HCT116 (cell line): ENCODE data around the gene AOC3. TPM values are rescaled to one million over a fixed set of nuclear protein-coding genes. Genes with fewer than 3 reads are reported as not detected.
"Not testable (repeated sequence)": the region's sequence is repeated elsewhere in the genome, so short reads cannot be mapped to it uniquely, and the experiment has no call there.

Experiments
- ATAC-seq: fragments of 200-7000 bp; cut with Tn5 transposase; 2 replicates; pipeline ENCODE4 v1.9.1; 2020; ENCODE audit warnings: mild to moderate bottlenecking, moderate library complexity
- BruUV-seq: library from RNA; stranded (reverse); fragments of 400-500 nt; replicated peaks from 2 replicates; lab custom pipeline; 2021; lab: Mats Ljungman, UMichigan
- CTCF ChIA-PET: fragments of 300-600 bp; sonication (Branson Sonifier 250); formaldehyde crosslinking; loops from one replicate; lab custom pipeline; 2021; ENCODE audit warnings: antibody characterized with exemption; lab: Charles Lee
- POLR2A ChIA-PET: fragments of 300-600, 350-600 bp; sonication (Branson Sonifier 250); formaldehyde crosslinking; loops from one replicate; lab custom pipeline; 2021; ENCODE audit warnings: antibody characterized with exemption; lab: Charles Lee
- RAD21 ChIA-PET, 2 experiments: fragments of 300-600 bp; sonication (Branson Sonifier 250); formaldehyde crosslinking; loops; one replicate each; lab custom pipeline; 2023; ENCODE audit warnings: low total read pairs in 2 of 2; ENCODE audit not compliant: uncharacterized antibody in 2 of 2, unreplicated experiment in 2 of 2, low non-redundant PET in 1 of 2; lab: Charles Lee
- DNase-seq: peaks from one replicate; pipeline ENCODE4 v3.0.0-alpha.2; 2010; ENCODE audit warnings: low read depth, low spot score
- H2AFZ ChIP-seq: fragments of 200-600 bp; shearing (Covaris generic), sonication (generic); 2 replicates; pipeline ENCODE4 v1.6.1; 2017; ENCODE audit warnings: low read depth, mixed run types, mixed read lengths, antibody characterized with exemption, low read length; ENCODE audit not compliant: poor library complexity, severe bottlenecking
- H3K27ac ChIP-seq: 2 replicates; pipeline ENCODE4 v1.5.1; 2012; ENCODE audit warnings: low read depth, low read length
- H3K27me3 ChIP-seq: fragments of 200-600 bp; sonication (generic); 2 replicates; pipeline ENCODE4 v1.6.1; 2016; ENCODE audit warnings: mixed run types, low read length, mixed read lengths; ENCODE audit not compliant: insufficient read depth
- H3K36me3 ChIP-seq, 2 experiments: fragments of 200-500 bp in 1 of 2; fragments of 200-600 bp in 1 of 2; sonication (Bioruptor generic) in 1 of 2; sonication (generic) in 1 of 2; 2 replicates each; pipeline versions ENCODE4 v1.5.1 to v1.6.1; 2014 to 2016; ENCODE audit warnings: low read length in 2 of 2, inconsistent platforms in 1 of 2, mixed read lengths in 1 of 2, mixed run types in 1 of 2; ENCODE audit not compliant: insufficient read depth in 2 of 2, control insufficient read depth in 1 of 2
- H3K4me1 ChIP-seq, 2 experiments: fragments of 200-600 bp in 1 of 2; sonication (generic) in 1 of 2; 2 replicates each; pipeline versions ENCODE4 v1.5.1 to v1.6.1; 2012 to 2017; ENCODE audit warnings: low read length in 2 of 2, inconsistent platforms in 1 of 2, mild to moderate bottlenecking in 1 of 2, mixed read lengths in 1 of 2, mixed run types in 1 of 2, moderate library complexity in 1 of 2; ENCODE audit not compliant: insufficient read depth in 2 of 2, control insufficient read depth in 1 of 2
- H3K4me2 ChIP-seq: fragments of 200-600 bp; sonication (generic); 2 replicates; pipeline ENCODE4 v1.6.1; 2017; ENCODE audit warnings: mixed run types, low read length, mixed read lengths
- H3K4me3 ChIP-seq, 2 experiments: fragments of 200-600 bp in 1 of 2; sonication (generic) in 1 of 2; replicated peaks in 1 of 2; 2 replicates each; pipeline ENCODE4 v1.5.1; 2011 to 2016; ENCODE audit warnings: low read length in 2 of 2, control low read depth in 1 of 2, low read depth in 1 of 2, mild to moderate bottlenecking in 1 of 2, mixed read lengths in 1 of 2, mixed run types in 1 of 2
- H3K79me2 ChIP-seq: fragments of 200-600 bp; sonication (generic); 2 replicates; pipeline ENCODE4 v1.6.1; 2017; ENCODE audit warnings: mild to moderate bottlenecking, mixed run types, low read length, moderate library complexity, mixed read lengths; ENCODE audit not compliant: insufficient read depth
- H3K9ac ChIP-seq: fragments of 200-600 bp; sonication (generic); 2 replicates; pipeline ENCODE4 v1.6.1; 2016; ENCODE audit warnings: low read length, mixed read lengths
- H3K9me2 ChIP-seq: fragments of 200-600 bp; sonication (generic), shearing (Covaris generic); 2 replicates; pipeline ENCODE4 v1.6.1; 2017; ENCODE audit warnings: mixed run types, mild to moderate bottlenecking, moderate library complexity; ENCODE audit not compliant: insufficient read depth
- H3K9me3 ChIP-seq, 2 experiments: fragments of 200-500 bp in 1 of 2; fragments of 200-600 bp in 1 of 2; sonication (Bioruptor generic) in 1 of 2; sonication (generic) in 1 of 2; 2 replicates each; pipeline ENCODE4 v1.6.1; 2014 to 2017; ENCODE audit warnings: low read length in 2 of 2, mixed read lengths in 2 of 2, inconsistent platforms in 1 of 2, low read depth in 1 of 2, mild to moderate bottlenecking in 1 of 2, mixed run types in 1 of 2, moderate library complexity in 1 of 2; ENCODE audit not compliant: control insufficient read depth in 1 of 2, insufficient read depth in 1 of 2
- H4K20me1 ChIP-seq: fragments of 200-600 bp; sonication (generic), shearing (Covaris generic); 2 replicates; pipeline ENCODE4 v1.6.1; 2017; ENCODE audit warnings: mixed run types, mild to moderate bottlenecking, moderate library complexity; ENCODE audit not compliant: insufficient read depth
- ELF1 ChIP-seq: IDR thresholded peaks from 2 replicates; pipeline ENCODE4 v1.6.1; 2012; ENCODE audit warnings: low read depth, borderline replicate concordance
- FOSL1 ChIP-seq: IDR thresholded peaks from 2 replicates; pipeline ENCODE4 v1.6.1; 2012; ENCODE audit warnings: low read depth
- POLR2AphosphoS5 ChIP-seq: IDR thresholded peaks from 2 replicates; pipeline ENCODE4 v1.6.1; 2011; ENCODE audit warnings: mild to moderate bottlenecking, low read depth, low read length, moderate library complexity
- SIN3A ChIP-seq: IDR thresholded peaks from 2 replicates; pipeline ENCODE4 v1.6.1; 2012; ENCODE audit warnings: low read depth
- YY1 ChIP-seq: IDR thresholded peaks from 2 replicates; pipeline ENCODE4 v1.6.1; 2011; ENCODE audit warnings: low read length, low read depth, moderate library complexity, mild to moderate bottlenecking; ENCODE audit not compliant: insufficient replicate concordance; ENCODE audit errors: extremely low read depth
- intact Hi-C: fragments of 100-400 bp; cut with micrococcal nuclease; formaldehyde crosslinking; loops from 2 replicates; pipeline ENCODE4 v1.10.0; 2022
- total RNA-seq: library from RNA; stranded (reverse); gene quantifications from one replicate; pipeline ENCODE4 v1.2.1, GENCODE V29; 2021; ENCODE audit not compliant: unreplicated experiment
- TF ChIP-seq, protein P1 (sequence below): IDR thresholded peaks from 2 replicates; pipeline ENCODE4 v1.6.1; 2012
- TF ChIP-seq, protein P2 (sequence below): IDR thresholded peaks from 2 replicates; pipeline ENCODE4 v1.6.1; 2012; ENCODE audit warnings: low read depth
- TF ChIP-seq, protein P3 (sequence below): IDR thresholded peaks from 2 replicates; pipeline ENCODE4 v1.6.1; 2011; ENCODE audit warnings: mild to moderate bottlenecking, low read length, moderate library complexity; ENCODE audit not compliant: insufficient replicate concordance; ENCODE audit errors: extremely low read depth

The AOC3 gene
- total RNA-seq, 1 experiment from 2014 or later = 5.9 TPM

DNA sequence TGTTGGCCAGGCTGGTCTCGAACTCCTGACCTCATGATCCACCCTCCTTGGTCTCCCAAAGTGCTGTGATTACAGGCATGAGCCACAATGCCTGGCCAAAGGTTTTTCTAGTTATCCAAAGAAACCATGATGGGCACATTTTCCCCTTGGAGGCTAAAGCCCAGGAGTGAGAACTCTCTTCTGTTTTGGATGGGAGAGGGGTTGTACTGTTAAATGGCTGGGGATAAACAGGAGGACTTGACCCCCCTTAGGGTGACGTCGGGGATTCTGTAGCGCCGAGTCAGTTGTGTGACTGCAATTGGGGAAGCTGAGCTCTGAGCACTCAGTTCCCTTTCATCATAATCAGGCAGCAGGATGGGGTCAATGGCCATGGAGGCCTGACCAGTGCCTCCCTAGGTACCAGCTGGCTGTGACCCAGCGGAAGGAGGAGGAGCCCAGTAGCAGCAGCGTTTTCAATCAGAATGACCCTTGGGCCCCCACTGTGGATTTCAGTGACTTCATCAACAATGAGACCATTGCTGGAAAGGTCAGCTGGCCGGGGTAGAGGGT, 4.1 kb downstream of the AOC3 start:
- H3K27me3 ChIP-seq = no peaks in the 10 kb centered on the region
- no TSS peak for BruUV-seq
- H2AFZ ChIP-seq = no peak overlapping the region
- CTCF ChIA-PET = no interaction called here
- ATAC-seq = no peak
- TF ChIP-seq YY1 (no peak), SIN3A (no peak), POLR2AphosphoS5 (no peak), ELF1 (no peak), FOSL1 (no peak)
- TF ChIP-seq, protein P1, sequence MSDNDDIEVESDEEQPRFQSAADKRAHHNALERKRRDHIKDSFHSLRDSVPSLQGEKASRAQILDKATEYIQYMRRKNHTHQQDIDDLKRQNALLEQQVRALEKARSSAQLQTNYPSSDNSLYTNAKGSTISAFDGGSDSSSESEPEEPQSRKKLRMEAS = no peak
- TF ChIP-seq, protein P2, sequence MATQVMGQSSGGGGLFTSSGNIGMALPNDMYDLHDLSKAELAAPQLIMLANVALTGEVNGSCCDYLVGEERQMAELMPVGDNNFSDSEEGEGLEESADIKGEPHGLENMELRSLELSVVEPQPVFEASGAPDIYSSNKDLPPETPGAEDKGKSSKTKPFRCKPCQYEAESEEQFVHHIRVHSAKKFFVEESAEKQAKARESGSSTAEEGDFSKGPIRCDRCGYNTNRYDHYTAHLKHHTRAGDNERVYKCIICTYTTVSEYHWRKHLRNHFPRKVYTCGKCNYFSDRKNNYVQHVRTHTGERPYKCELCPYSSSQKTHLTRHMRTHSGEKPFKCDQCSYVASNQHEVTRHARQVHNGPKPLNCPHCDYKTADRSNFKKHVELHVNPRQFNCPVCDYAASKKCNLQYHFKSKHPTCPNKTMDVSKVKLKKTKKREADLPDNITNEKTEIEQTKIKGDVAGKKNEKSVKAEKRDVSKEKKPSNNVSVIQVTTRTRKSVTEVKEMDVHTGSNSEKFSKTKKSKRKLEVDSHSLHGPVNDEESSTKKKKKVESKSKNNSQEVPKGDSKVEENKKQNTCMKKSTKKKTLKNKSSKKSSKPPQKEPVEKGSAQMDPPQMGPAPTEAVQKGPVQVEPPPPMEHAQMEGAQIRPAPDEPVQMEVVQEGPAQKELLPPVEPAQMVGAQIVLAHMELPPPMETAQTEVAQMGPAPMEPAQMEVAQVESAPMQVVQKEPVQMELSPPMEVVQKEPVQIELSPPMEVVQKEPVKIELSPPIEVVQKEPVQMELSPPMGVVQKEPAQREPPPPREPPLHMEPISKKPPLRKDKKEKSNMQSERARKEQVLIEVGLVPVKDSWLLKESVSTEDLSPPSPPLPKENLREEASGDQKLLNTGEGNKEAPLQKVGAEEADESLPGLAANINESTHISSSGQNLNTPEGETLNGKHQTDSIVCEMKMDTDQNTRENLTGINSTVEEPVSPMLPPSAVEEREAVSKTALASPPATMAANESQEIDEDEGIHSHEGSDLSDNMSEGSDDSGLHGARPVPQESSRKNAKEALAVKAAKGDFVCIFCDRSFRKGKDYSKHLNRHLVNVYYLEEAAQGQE = no peak
- TF ChIP-seq, protein P3, sequence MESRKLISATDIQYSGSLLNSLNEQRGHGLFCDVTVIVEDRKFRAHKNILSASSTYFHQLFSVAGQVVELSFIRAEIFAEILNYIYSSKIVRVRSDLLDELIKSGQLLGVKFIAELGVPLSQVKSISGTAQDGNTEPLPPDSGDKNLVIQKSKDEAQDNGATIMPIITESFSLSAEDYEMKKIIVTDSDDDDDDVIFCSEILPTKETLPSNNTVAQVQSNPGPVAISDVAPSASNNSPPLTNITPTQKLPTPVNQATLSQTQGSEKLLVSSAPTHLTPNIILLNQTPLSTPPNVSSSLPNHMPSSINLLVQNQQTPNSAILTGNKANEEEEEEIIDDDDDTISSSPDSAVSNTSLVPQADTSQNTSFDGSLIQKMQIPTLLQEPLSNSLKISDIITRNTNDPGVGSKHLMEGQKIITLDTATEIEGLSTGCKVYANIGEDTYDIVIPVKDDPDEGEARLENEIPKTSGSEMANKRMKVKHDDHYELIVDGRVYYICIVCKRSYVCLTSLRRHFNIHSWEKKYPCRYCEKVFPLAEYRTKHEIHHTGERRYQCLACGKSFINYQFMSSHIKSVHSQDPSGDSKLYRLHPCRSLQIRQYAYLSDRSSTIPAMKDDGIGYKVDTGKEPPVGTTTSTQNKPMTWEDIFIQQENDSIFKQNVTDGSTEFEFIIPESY = no peak
- TF ChIP-seq, all 23 proteins: peak for 0
- DNase-seq = no peak
- no peaks in the 10 kb centered on the region for H4K20me1 ChIP-seq
- intact Hi-C loops = no loop called here
- RAD21 ChIA-PET = no interaction called here
- H3K9me3 ChIP-seq = no peaks in the 10 kb centered on the region
- H3K9me2 ChIP-seq = no peaks in the 10 kb centered on the region
- no peaks in the 10 kb centered on the region for H3K79me2 ChIP-seq
- H3K27ac ChIP-seq = no peak overlapping the region
- H3K4me3 ChIP-seq = no peak overlapping the region
- H3K4me1 ChIP-seq = no peaks in the 10 kb centered on the region
- H3K36me3 ChIP-seq = no peaks in the 10 kb centered on the region
- H3K9ac ChIP-seq = no peak overlapping the region
- H3K4me2 ChIP-seq = no peak overlapping the region
- POLR2A ChIA-PET = no interaction called here

DNA sequence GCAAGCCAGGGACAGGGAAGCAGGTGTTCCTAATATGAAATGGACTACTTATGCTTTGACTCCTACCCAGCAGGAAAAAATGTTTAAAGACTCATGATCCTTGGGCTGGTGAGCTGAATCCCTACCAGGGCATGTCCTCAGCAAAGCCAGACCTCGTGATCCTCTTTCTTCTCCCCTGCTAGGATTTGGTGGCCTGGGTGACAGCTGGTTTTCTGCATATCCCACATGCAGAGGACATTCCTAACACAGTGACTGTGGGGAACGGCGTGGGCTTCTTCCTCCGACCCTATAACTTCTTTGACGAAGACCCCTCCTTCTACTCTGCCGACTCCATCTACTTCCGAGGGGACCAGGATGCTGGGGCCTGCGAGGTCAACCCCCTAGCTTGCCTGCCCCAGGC, 5.1 kb downstream of the AOC3 start:
- POLR2A ChIA-PET, H3K36me3 ChIP-seq, H3K9me3 ChIP-seq, H4K20me1 ChIP-seq, H3K4me1 ChIP-seq, H2AFZ ChIP-seq, CTCF ChIA-PET, H3K4me3 ChIP-seq, H3K79me2 ChIP-seq, H3K27ac ChIP-seq, ATAC-seq, DNase-seq, H3K27me3 ChIP-seq, intact Hi-C loops, H3K4me2 ChIP-seq, H3K9ac ChIP-seq, BruUV-seq, RAD21 ChIA-PET, H3K9me2 ChIP-seq: not testable (repeated sequence)
